Mucosa of stomach (tissue), 1 donor: ENCODE measurements around the gene TSPEAR.

Source experiments
- H3K27me3 ChIP-seq: one replicate; pipeline ENCODE4 v1.7.0; 2013; ENCODE audit warnings: mild to moderate bottlenecking, low read length; ENCODE audit not compliant: control insufficient read depth, insufficient read depth
- H3K36me3 ChIP-seq: one replicate; pipeline ENCODE4 v1.7.0; 2013; ENCODE audit warnings: low read length; ENCODE audit not compliant: control insufficient read depth, insufficient read depth
- H3K4me1 ChIP-seq: one replicate; pipeline ENCODE4 v1.7.0; 2013; ENCODE audit warnings: mild to moderate bottlenecking, low read length; ENCODE audit not compliant: control insufficient read depth, insufficient read depth
- H3K4me3 ChIP-seq: one replicate; pipeline ENCODE4 v1.7.0; 2013; ENCODE audit warnings: low read length
- H3K9ac ChIP-seq: one replicate; pipeline ENCODE4 v1.7.0; 2013; ENCODE audit warnings: mild to moderate bottlenecking, low read length, moderate library complexity
- H3K9me3 ChIP-seq: one replicate; pipeline ENCODE4 v1.7.0; 2013; ENCODE audit warnings: mild to moderate bottlenecking, low read length, moderate library complexity; ENCODE audit not compliant: control insufficient read depth
- donor health status: Pancreatic carcinoma.

TSPEAR gene

DNA sequence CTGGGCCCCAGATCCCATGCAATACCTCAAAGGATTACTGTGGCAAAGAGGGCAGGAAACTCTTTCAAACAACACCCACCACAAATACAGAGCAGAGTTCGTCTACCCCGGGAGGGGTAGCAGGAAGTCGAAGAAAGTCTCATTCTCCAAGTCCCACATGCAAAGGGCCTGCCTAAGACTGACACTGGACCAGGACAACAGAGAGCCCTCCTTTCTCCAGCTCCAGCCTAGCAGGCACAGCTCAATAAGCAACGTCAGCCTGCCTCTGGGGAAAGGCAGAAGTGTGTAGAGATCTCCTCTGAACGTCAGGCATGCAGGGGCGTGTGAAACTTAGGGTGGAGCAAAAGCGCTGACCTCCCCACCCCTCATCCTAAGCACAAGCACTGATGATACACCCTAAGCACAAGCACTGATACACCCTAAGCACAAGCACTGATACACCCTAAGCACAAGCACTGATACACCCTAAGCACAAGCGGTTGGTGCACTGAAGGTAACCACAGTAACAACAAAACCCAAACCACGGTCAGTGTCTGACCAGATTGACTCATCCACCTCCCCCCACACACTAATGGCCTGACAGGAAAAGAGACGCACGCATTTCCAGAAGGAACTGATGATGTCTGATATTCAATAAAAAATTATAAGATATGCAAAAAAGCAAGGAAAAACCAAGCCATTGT, 52.3 kb downstream of the TSPEAR start:
- Histone ChIP-seq H3K36me3 (no peaks in the 10 kb centered on the region), H3K4me1 (no peaks in the 10 kb centered on the region), H3K9ac (no peak overlapping the region), H3K27me3 (peaks cover 10% of the 10 kb centered on the region), H3K4me3 (no peak overlapping the region), H3K9me3 (no peaks in the 10 kb centered on the region)

DNA sequence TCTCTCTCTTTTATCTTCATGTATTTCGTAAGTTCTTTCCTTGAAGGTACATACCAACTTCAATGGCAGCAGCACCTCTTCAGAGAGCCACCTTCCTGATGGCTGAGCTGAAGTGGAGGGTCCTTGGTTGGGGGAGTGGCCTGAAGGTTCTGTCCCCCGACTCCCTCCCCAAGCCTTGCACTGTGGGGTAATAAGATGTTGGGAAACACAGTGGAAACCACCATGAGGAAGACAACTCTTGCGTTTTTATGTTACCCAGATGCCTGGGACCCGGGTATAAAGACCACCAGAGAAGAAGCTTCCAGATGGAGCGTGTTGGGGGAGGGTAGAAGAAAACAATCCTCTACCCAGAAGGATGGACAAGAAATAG, 52.8 kb downstream of the TSPEAR start:
- Histone ChIP-seq H3K9me3 (no peaks in the 10 kb centered on the region), H3K4me3 (no peak overlapping the region), H3K4me1 (no peaks in the 10 kb centered on the region), H3K36me3 (no peaks in the 10 kb centered on the region), H3K27me3 (peaks cover 10% of the 10 kb centered on the region), H3K9ac (no peak overlapping the region)

DNA sequence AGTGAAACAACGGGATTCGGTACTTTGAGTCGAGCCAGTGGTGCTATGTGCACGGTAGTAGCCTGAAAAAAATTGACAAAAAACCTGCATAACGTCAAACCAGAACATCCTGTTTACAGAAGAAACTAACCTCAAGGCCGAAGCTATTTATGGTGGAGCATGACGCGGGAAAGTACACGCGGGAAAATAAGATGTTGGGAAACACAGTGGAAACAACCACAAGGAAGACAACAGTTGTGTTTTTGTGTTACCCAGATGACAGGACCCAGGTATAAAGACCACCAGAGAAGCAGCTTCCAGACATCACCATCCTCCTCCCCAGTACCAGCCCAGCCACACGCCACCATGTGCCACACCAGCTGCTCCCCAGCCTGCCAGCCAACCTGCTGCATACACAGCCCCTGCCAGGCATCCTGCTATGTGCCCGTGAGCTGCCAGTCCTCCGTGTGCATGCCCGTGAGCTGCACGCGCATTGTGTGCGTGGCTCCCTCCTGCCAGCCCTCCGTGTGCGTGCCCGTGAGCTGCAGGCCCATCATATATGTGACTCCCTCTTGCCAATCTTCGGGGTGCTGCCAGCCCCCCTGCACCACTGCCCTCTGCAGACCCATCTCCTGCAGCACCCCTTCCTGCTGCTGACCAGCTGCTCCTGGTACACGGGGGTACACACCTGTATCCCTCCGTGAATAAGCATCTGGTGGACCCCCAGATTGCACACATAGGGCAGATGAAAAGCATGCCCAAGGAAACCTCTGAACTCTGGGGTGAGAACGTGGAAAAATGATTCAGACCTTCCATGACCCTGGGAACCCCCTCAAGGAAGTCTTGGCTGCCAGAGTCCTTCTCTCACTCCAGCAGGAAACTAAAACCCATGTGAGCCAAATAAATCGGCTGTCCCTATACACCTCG, 53.5 kb downstream of the TSPEAR start, which contains the start of gene KRTAP12-3:
KRTAP12-3 (plus strand) TSS at position 298 of the 906 bp plus-strand sequence; CDS start at position 346, 48 bp downstream.
- Histone ChIP-seq H3K9ac (no peak within 1 kb of the TSS), H3K9me3 (no peaks in the 10 kb centered on the region), H3K4me1 (no peaks in the 10 kb centered on the region), H3K4me3 (no peak within 1 kb of the TSS), H3K27me3 (peaks cover 10% of the 10 kb centered on the region), H3K36me3 (no peaks in the 10 kb centered on the region)

- peaks cover 10% of the 10 kb centered on the region for H3K27me3 ChIP-seq
These were observed 54.5 kb downstream of the TSPEAR start for GRCh38 chr21:44656868-44657267.

GRCh38 chr21:44654576-44655175, 56.7 kb downstream of the TSPEAR start, which contains the start of gene KRTAP12-4:
Gene KRTAP12-4, minus strand, starts transcription at chr21:44654659. Its CDS starts 45 bp downstream, at chr21:44654614.
- no peaks in the 10 kb centered on the region for H3K9me3 ChIP-seq
- no peaks in the 10 kb centered on the region for H3K4me1 ChIP-seq
- H3K36me3 ChIP-seq: no peaks in the 10 kb centered on the region
- H3K27me3 ChIP-seq: peaks cover 10% of the 10 kb centered on the region
- H3K4me3 ChIP-seq: no peak within 1 kb of the TSS
- H3K9ac ChIP-seq: no peak within 1 kb of the TSS

More at GRCh38 chr21:44656868-44657267, 54.5 kb downstream of the TSPEAR start:
- no peaks in the 10 kb centered on the region for H3K9me3 ChIP-seq
- no peak overlapping the region for H3K4me3 ChIP-seq
- H3K9ac ChIP-seq: no peak overlapping the region
- no peaks in the 10 kb centered on the region for H3K36me3 ChIP-seq
- H3K4me1 ChIP-seq: no peaks in the 10 kb centered on the region

- no peaks in the 10 kb centered on the region for H3K36me3 ChIP-seq
- H3K27me3 ChIP-seq: peaks cover 10% of the 10 kb centered on the region
- no peak overlapping the region for H3K9ac ChIP-seq
- no peak overlapping the region for H3K4me3 ChIP-seq
- no peaks in the 10 kb centered on the region for H3K4me1 ChIP-seq
- no peaks in the 10 kb centered on the region for H3K9me3 ChIP-seq
These were observed 57.5 kb downstream of the TSPEAR start for GRCh38 chr21:44653656-44654575.

GRCh38 chr21:44653123-44653522, 58.2 kb downstream of the TSPEAR start:
- Histone ChIP-seq H3K9ac (no peak overlapping the region), H3K4me1 (no peaks in the 10 kb centered on the region), H3K9me3 (no peaks in the 10 kb centered on the region), H3K27me3 (peaks cover 8% of the 10 kb centered on the region), H3K36me3 (no peaks in the 10 kb centered on the region), H3K4me3 (no peak overlapping the region)

DNA sequence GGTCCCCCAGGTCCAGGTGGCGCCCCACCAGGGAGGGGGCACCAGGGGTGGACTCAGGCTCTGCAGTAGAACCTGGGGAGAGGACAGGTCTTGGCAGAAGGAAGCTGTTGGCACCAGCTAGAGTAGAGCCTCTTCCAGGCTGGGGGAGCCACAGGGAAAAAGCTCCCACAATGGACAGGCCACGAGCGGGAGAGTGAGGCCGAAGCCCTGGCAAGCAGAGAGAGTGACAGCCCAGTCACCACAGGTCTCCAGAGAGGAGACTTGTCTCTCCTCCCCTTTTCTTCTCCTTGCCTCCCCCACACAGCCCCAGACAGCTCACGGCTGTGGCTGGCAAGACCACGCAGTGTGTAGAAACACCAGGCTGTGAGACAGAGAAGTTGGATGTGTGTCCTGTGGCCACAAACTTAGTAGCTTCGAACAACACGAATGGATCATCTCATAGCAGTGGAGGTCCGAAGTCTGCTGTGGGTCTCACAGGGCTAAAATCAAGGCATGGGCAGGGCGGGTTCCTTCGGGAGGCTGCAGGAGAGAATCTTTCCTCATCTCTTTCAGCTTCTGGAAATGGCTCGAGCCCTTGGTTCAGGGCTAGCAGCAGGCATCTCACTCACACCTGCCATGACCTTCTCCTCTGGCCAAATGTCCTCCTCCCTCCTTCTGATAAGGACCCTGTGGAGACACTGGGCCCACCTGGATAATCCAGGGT, 60.2 kb downstream of the TSPEAR start:
- Histone ChIP-seq H3K9ac (no peak overlapping the region), H3K27me3 (peaks cover 3% of the 10 kb centered on the region), H3K9me3 (no peaks in the 10 kb centered on the region), H3K4me1 (no peaks in the 10 kb centered on the region), H3K4me3 (no peak overlapping the region), H3K36me3 (no peaks in the 10 kb centered on the region)

GRCh38 chr21:44650265-44650972, 61.0 kb downstream of the TSPEAR start:
- Histone ChIP-seq H3K9me3 (no peaks in the 10 kb centered on the region), H3K36me3 (no peaks in the 10 kb centered on the region), H3K9ac (no peak overlapping the region), H3K4me3 (no peak overlapping the region), H3K4me1 (no peaks in the 10 kb centered on the region), H3K27me3 (peaks cover 3% of the 10 kb centered on the region)

GRCh38 chr21:44649521-44650100, 61.8 kb downstream of the TSPEAR start:
- Histone ChIP-seq H3K9ac (no peak overlapping the region), H3K36me3 (no peaks in the 10 kb centered on the region), H3K27me3 (no peaks in the 10 kb centered on the region)

More at GRCh38 chr21:44649521-44650100, 61.8 kb downstream of the TSPEAR start:
- H3K9me3 ChIP-seq: no peaks in the 10 kb centered on the region
- no peak overlapping the region for H3K4me3 ChIP-seq
- no peaks in the 10 kb centered on the region for H3K4me1 ChIP-seq
